Mesangial cell (primary cell): ENCODE measurements around the gene KLK2. TPM values are rescaled to one million over a fixed set of nuclear protein-coding genes. Genes with fewer than 3 reads are reported as not detected.

Experiments
- total RNA-seq: library from RNA; depleted of rRNA; stranded (reverse); fragments of >200 nt; gene quantifications from 2 replicates; pipeline ENCODE4 v1.2.3, GENCODE V29; 2015

Gene KLK2
- not detected in 2 replicates for total RNA-seq

DNA sequence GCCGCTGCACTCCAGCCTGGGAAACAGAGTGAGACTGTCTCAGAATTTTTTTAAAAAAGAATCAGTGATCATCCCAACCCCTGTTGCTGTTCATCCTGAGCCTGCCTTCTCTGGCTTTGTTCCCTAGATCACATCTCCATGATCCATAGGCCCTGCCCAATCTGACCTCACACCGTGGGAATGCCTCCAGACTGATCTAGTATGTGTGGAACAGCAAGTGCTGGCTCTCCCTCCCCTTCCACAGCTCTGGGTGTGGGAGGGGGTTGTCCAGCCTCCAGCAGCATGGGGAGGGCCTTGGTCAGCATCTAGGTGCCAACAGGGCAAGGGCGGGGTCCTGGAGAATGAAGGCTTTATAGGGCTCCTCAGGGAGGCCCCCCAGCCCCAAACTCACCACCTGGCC lies at the start of gene KLK2:
Gene KLK2 (plus strand): TSS at position 384 of the 400 bp plus-strand sequence. CDS start 35 bp downstream, outside the sequence.

DNA sequence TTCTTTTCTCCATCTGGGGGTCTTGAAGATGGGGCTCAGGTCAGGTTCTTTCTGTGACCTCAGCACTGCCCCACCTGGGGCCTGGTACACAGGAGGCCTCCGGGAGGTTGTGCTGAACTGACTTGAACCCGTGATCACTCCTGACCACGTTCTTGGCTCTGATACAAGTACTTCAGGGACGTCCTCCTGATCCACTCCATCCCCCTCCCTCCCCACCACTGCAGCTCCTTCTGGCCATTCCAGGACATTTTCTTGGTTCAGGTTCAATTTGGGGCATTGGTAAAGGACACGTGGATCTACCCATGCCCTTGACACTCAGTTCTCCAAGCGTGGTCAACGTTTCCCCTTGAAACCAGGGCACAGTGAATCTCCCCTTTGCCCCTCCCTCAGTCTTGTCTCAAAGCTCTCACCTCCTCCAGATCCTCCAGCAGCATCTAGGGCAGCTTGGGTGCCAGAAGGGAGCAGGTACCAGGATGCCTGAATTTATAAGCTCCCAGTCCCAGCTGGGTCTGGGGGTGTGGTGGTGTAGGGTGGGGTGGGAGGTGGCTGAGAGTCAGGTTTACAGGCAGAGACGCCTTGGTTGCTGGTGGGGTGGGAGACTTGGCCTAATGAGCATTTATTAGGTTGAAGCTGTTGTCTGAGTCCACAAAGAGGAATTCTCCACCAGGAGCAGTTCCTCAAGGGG lies 40.0 kb upstream of the KLK2 start, which contains the start of gene KLK15:
Gene KLK15 (minus strand): TSS at position 458 of the 685 bp plus-strand sequence. CDS start 2,082 bp downstream, outside the sequence.

DNA sequence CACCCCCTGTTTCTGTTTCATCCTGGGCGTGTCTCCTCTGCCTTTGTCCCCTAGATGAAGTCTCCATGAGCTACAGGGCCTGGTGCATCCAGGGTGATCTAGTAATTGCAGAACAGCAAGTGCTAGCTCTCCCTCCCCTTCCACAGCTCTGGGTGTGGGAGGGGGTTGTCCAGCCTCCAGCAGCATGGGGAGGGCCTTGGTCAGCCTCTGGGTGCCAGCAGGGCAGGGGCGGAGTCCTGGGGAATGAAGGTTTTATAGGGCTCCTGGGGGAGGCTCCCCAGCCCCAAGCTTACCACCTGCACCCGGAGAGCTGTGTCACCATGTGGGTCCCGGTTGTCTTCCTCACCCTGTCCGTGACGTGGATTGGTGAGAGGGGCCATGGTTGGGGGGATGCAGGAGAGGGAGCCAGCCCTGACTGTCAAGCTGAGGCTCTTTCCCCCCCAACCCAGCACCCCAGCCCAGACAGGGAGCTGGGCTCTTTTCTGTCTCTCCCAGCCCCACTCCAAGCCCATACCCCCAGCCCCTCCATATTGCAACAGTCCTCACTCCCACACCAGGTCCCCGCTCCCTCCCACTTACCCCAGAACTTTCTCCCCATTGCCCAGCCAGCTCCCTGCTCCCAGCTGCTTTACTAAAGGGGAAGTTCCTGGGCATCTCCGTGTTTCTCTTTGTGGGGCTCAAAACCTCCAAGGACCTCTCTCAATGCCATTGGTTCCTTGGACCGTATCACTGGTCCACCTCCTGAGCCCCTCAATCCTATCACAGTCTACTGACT lies 18.4 kb upstream of the KLK2 start, which contains the start of gene KLK3:
Gene KLK3 (plus strand): TSS at position 280 of the 775 bp plus-strand sequence. CDS start 41 bp downstream, at position 321.

DNA sequence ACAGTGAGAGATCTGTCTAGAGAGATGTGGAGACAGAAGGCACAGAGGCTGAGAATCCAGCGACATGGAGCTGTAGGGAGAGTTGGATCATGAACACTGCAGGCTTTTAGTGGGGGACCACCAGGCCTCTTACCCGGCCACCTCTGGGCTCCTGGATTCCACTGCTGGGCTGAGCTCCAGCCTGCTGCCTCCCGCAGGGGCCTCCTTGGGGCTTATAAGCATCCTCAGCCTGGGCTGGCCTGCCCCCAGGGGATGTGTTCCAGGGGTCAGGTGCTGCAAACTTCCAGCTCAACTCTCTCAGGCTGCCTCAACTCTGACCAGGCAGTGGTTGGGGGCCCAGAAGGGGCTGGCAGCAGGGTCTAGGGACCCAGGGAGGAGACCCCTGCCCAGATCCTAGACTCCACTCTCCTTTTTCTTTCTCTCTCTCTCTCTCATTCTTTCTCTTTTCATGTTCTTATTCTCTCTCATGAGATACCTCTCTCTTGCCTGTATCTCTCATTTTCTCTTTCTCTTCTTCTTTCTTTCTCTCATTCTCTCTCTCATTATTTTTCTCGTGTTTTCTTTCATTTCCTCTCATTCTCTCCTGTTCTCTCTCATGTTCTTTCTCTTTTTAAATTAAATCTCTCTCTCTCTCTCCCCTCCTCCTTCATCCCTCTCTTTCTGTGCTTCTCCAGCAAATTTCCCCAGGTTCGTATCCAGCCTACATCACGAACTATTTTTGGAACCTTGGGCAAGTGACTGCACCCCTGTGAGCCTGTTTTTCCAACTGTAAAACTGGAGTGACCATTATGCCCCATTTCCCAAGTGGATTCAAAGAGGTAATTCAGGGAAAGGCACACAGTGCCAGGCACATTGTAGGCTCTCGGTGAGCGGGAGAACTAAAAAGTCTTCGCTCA lies 38.2 kb downstream of the KLK2 start, which contains the start of gene KLK4:
Gene KLK4 (minus strand): TSS at position 190 of the 896 bp plus-strand sequence. CDS start 657 bp downstream, outside the sequence.

Other genes starting within 250 kb of the KLK2 start
- gene SYT3, start 233.6 kb upstream of the KLK2 start, total RNA-seq: 0.25 TPM in 1 of 2 replicates, not detected in the other
- 0.89 TPM in 1 of 2 replicates, not detected in the other for gene C19orf81, start 224.0 kb upstream of the KLK2 start, total RNA-seq
- gene SHANK1, start 153.6 kb upstream of the KLK2 start, total RNA-seq: 0.81 and 0.89 TPM in 2 replicates
- gene CLEC11A, start 150.1 kb upstream of the KLK2 start, total RNA-seq: 8.3 and 21.4 TPM in 2 replicates
- gene GPR32, start 103.0 kb upstream of the KLK2 start, total RNA-seq: not detected in 2 replicates
- not detected in 2 replicates for gene ACP4, start 83.0 kb upstream of the KLK2 start, total RNA-seq
- gene KLK1, start 49.7 kb upstream of the KLK2 start, total RNA-seq: not detected in 2 replicates
- gene KLK15, start 39.9 kb upstream of the KLK2 start, total RNA-seq: not detected in 2 replicates
- not detected in 2 replicates for gene KLK3, start 18.5 kb upstream of the KLK2 start, total RNA-seq
- gene KLK4, start 38.0 kb downstream of the KLK2 start, total RNA-seq: not detected in 2 replicates
- gene KLK5, start 79.6 kb downstream of the KLK2 start, total RNA-seq: not detected in 2 replicates
- 0.33 and 1.3 TPM in 2 replicates for gene KLK6, start 96.2 kb downstream of the KLK2 start, total RNA-seq
- gene KLK7, start 110.5 kb downstream of the KLK2 start, total RNA-seq: 0.16 and 0.89 TPM in 2 replicates
- not detected in 2 replicates for gene KLK8, start 128.2 kb downstream of the KLK2 start, total RNA-seq
- gene KLK10, start 146.3 kb downstream of the KLK2 start, total RNA-seq: 1.5 TPM in 1 of 2 replicates, not detected in the other
- gene KLK11, start 153.2 kb downstream of the KLK2 start, total RNA-seq: not detected in 2 replicates
- not detected in 2 replicates for gene KLK12, start 161.6 kb downstream of the KLK2 start, total RNA-seq
- not detected in 2 replicates for gene KLK13, start 191.7 kb downstream of the KLK2 start, total RNA-seq
- 0.81 TPM in 1 of 2 replicates, not detected in the other for gene KLK14, start 209.4 kb downstream of the KLK2 start, total RNA-seq
- 11.0 and 12.2 TPM in 2 replicates for gene CTU1, start 235.0 kb downstream of the KLK2 start, total RNA-seq